ENCODE results near the gene TMEM40.

DNA sequence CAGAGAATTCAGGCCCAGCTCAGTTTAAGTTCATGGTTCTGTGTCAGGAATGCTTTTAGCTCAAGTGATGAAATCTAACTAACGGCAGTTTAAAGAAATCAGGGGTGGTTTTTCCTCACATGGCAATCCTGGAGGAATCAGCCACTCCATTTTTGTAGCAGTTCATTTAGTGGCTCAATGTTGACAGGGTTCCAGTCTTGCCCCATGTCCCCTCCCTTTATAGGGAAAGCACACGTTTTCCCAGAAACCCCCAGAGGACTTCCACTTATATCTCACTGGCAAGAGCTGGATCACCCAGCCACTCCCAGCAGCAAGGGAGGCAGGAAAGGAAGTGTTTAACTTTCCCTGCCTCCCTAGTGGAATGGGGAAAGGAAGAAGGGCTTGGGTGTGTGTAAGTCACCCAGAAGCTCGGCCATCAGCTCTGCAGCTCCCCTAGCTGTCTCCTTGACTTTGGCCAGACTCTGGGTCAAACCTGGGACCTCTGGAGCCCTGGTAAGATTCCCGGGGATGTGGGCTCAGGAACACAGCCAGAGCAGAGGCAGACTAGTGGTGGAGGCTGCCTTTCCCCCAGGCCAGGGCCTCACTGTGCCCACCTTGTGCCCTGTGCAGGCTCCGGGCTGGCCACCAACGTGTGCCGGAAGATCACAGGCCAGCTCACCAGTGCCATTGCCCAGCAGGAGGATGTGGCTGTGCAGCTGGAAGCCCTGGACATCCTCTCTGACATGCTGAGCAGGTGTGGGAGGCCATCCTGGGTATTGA is 48.7 kb upstream of the TMEM40 start:
- TF ChIP-seq, protein P1, sequence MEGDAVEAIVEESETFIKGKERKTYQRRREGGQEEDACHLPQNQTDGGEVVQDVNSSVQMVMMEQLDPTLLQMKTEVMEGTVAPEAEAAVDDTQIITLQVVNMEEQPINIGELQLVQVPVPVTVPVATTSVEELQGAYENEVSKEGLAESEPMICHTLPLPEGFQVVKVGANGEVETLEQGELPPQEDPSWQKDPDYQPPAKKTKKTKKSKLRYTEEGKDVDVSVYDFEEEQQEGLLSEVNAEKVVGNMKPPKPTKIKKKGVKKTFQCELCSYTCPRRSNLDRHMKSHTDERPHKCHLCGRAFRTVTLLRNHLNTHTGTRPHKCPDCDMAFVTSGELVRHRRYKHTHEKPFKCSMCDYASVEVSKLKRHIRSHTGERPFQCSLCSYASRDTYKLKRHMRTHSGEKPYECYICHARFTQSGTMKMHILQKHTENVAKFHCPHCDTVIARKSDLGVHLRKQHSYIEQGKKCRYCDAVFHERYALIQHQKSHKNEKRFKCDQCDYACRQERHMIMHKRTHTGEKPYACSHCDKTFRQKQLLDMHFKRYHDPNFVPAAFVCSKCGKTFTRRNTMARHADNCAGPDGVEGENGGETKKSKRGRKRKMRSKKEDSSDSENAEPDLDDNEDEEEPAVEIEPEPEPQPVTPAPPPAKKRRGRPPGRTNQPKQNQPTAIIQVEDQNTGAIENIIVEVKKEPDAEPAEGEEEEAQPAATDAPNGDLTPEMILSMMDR (IDR thresholded peaks at IDR 0.05; ENCODE audit: low read depth, low read length, poor library complexity, severe bottlenecking) = no peak
- TF ChIP-seq EZH2phosphoT487 (IDR thresholded peaks at IDR 0.05; ENCODE audit: borderline replicate concordance, low read length) = no peak

Data from DOHH2 (cell line).